Measurements from ENCODE around the gene SPOCK3. TPM values are rescaled to one million over a fixed set of nuclear protein-coding genes. Genes with fewer than 3 reads are reported as not detected.

SPOCK3 gene
- polyA plus RNA-seq, 3 donors = 0.31 to 1.9 (median 1.2) TPM

DNA sequence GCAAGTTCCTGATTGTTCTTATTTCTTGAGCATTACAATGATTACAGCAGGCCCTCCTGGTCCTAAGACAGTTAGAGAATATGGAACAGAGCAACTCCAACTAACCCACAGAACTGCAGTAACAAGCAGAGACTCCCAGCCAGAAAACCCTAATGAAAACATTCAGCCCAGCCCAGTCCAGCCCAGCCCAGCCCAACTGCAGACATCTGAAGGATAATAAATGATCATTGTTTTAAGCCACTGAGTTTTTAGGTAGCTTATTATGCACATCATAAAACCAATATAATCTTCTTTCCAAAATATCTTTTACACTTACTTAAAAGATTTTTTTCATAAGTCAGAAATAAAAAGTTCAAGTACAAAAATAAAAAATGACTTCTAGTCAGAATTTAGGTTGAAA lies 51.3 kb downstream of the SPOCK3 start:
- no peaks in the 10 kb centered on the region for H3K9me3 ChIP-seq (replicated peaks in 1 of 2; ENCODE audit: control insufficient read depth in 1 of 2, insufficient read depth in 1 of 2, low read length in 2 of 2)
- no peak overlapping the region for H2AFZ ChIP-seq (ENCODE audit: insufficient read depth, low read depth, low read length, poor library complexity, severe bottlenecking)
- H3K4me3 ChIP-seq (replicated peaks in 1 of 3; ENCODE audit: low read depth in 2 of 3, low read length in 3 of 3) = no peak overlapping the region
- H3K4me1 Mint-ChIP-seq = no peaks in the 10 kb centered on the region
- H4K20me1 ChIP-seq (ENCODE audit: insufficient read depth, low read length) = no peaks in the 10 kb centered on the region
- TF ChIP-seq, protein P1, sequence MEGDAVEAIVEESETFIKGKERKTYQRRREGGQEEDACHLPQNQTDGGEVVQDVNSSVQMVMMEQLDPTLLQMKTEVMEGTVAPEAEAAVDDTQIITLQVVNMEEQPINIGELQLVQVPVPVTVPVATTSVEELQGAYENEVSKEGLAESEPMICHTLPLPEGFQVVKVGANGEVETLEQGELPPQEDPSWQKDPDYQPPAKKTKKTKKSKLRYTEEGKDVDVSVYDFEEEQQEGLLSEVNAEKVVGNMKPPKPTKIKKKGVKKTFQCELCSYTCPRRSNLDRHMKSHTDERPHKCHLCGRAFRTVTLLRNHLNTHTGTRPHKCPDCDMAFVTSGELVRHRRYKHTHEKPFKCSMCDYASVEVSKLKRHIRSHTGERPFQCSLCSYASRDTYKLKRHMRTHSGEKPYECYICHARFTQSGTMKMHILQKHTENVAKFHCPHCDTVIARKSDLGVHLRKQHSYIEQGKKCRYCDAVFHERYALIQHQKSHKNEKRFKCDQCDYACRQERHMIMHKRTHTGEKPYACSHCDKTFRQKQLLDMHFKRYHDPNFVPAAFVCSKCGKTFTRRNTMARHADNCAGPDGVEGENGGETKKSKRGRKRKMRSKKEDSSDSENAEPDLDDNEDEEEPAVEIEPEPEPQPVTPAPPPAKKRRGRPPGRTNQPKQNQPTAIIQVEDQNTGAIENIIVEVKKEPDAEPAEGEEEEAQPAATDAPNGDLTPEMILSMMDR (IDR thresholded peaks at IDR 0.05) = no peak
- no peaks in the 10 kb centered on the region for H3K27me3 Mint-ChIP-seq (ENCODE audit: low read depth in 3 of 3)
- no peaks in the 10 kb centered on the region for H3K4me1 ChIP-seq (ENCODE audit: control insufficient read depth in 1 of 2, insufficient read depth in 2 of 2, low read length in 2 of 2)
- no peak for DNase-seq
- no peaks in the 10 kb centered on the region for H3K27me3 ChIP-seq (ENCODE audit: control insufficient read depth in 2 of 2, insufficient read depth in 2 of 2, low read length in 2 of 2)
- no peak overlapping the region for H3K4me3 Mint-ChIP-seq
- peaks cover 0 to 4% (median 1%) of the 10 kb centered on the region in 7 donors for H3K9me3 Mint-ChIP-seq
- no peaks in the 10 kb centered on the region for H3K79me2 ChIP-seq (ENCODE audit: insufficient read depth, low read length)
- no peak overlapping the region for H3K9ac ChIP-seq (ENCODE audit: insufficient read depth, low read length, poor library complexity, severe bottlenecking)
- H3K27ac Mint-ChIP-seq = no peak overlapping the region
- H3K36me3 ChIP-seq (replicated peaks in 1 of 2; ENCODE audit: control insufficient read depth in 1 of 2, insufficient read depth in 2 of 2, low read length in 2 of 2) = no peaks in the 10 kb centered on the region
- H3K27ac ChIP-seq (ENCODE audit: low read depth in 1 of 2, low read length in 2 of 2) = no peak overlapping the region
- H3K36me3 Mint-ChIP-seq = no peaks in the 10 kb centered on the region
- intact Hi-C loops (cut with micrococcal nuclease) = no loop called here
- H3K4me2 ChIP-seq (replicated peaks; ENCODE audit: extremely low read depth, low read length, poor library complexity, severe bottlenecking) = no peak overlapping the region

DNA sequence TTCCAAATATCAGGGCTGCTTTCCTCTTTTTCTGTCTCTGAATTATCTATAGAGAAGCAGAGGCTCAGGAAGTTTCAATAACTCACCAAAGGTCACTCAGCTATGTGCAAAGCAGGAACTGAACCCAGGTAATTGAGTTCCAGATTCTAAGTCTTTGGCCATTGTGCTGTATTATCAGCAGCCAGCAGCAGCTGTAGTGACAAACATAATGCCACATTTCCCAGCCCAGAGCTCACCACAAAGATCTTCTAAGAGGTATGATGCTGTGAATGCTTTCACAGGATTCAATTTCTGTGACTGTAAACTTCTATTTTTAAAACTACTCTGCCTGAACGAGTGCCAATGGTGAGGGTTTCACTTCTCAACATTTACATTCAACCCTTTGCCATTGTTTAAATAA lies 56.4 kb downstream of the SPOCK3 start:
- H3K4me2 ChIP-seq (replicated peaks; ENCODE audit: extremely low read depth, low read length, poor library complexity, severe bottlenecking) = no peak overlapping the region
- no peak overlapping the region for H3K4me3 ChIP-seq (replicated peaks in 1 of 3; ENCODE audit: low read depth in 2 of 3, low read length in 3 of 3)
- no peaks in the 10 kb centered on the region for H3K27me3 ChIP-seq (ENCODE audit: control insufficient read depth in 2 of 2, insufficient read depth in 2 of 2, low read length in 2 of 2)
- H3K9me3 Mint-ChIP-seq = peaks cover 0 to 5% (median 2%) of the 10 kb centered on the region in 7 donors
- H3K27ac Mint-ChIP-seq = no peak overlapping the region
- no peaks in the 10 kb centered on the region for H4K20me1 ChIP-seq (ENCODE audit: insufficient read depth, low read length)
- no peak overlapping the region for H3K9ac ChIP-seq (ENCODE audit: insufficient read depth, low read length, poor library complexity, severe bottlenecking)
- DNase-seq = no peak
- intact Hi-C loops (cut with micrococcal nuclease) = no loop called here
- no peak overlapping the region for H3K4me3 Mint-ChIP-seq
- H3K27ac ChIP-seq (ENCODE audit: low read depth in 1 of 2, low read length in 2 of 2) = no peak overlapping the region
- no peaks in the 10 kb centered on the region for H3K79me2 ChIP-seq (ENCODE audit: insufficient read depth, low read length)
- H3K4me1 Mint-ChIP-seq = no peaks in the 10 kb centered on the region
- no peaks in the 10 kb centered on the region for H3K36me3 Mint-ChIP-seq
- no CpG with 5 or more reads among the region's 1 CpG for WGBS (ENCODE audit: insufficient coverage)
- H3K27me3 Mint-ChIP-seq (ENCODE audit: low read depth in 3 of 3) = peaks cover 0 to 2% (median 0%) of the 10 kb centered on the region in 3 donors
- TF ChIP-seq, protein P1 (IDR thresholded peaks at IDR 0.05) = no peak
- H3K9me3 ChIP-seq (replicated peaks in 1 of 2; ENCODE audit: control insufficient read depth in 1 of 2, insufficient read depth in 1 of 2, low read length in 2 of 2) = no peaks in the 10 kb centered on the region
- H2AFZ ChIP-seq (ENCODE audit: insufficient read depth, low read depth, low read length, poor library complexity, severe bottlenecking) = no peak overlapping the region
- H3K4me1 ChIP-seq (ENCODE audit: control insufficient read depth in 1 of 2, insufficient read depth in 2 of 2, low read length in 2 of 2) = no peaks in the 10 kb centered on the region
- no peaks in the 10 kb centered on the region for H3K36me3 ChIP-seq (replicated peaks in 1 of 2; ENCODE audit: control insufficient read depth in 1 of 2, insufficient read depth in 2 of 2, low read length in 2 of 2)

Measured in CD14-positive monocyte (primary cell).